K562 (cell line): ENCODE measurements around the gene NMNAT2.

Experiments
- CTCF ChIP-seq, 3 experiments: IDR thresholded peaks in 2 of 3; conservative IDR thresholded peaks in 1 of 3; 2 replicates each; pipeline ENCODE4 v1.5.1; 2011 to 2012; ENCODE audit warnings: low read length in 3 of 3, mild to moderate bottlenecking in 3 of 3, control low read depth in 2 of 3, improper control_type of control experiment in 1 of 3, inconsistent platforms in 1 of 3, low read depth in 1 of 3, mixed read lengths in 1 of 3, moderate library complexity in 1 of 3; ENCODE audit not compliant: insufficient read depth in 2 of 3
- EZH2 ChIP-seq: IDR thresholded peaks from 2 replicates; pipeline ENCODE4 v1.6.1; 2012; ENCODE audit warnings: low read depth, mild to moderate bottlenecking, inconsistent platforms, low read length, borderline replicate concordance
- HDGF ChIP-seq: fragments of 450-650 bp; IDR thresholded peaks from 2 replicates; pipeline ENCODE4 v1.6.1; 2016
- JUND ChIP-seq, 2 experiments: IDR thresholded peaks; 2 replicates in 1 of 2; 3 replicates in 1 of 2; pipeline ENCODE4 v1.6.1; 2011; ENCODE audit warnings: borderline replicate concordance in 2 of 2, low read depth in 2 of 2, low read length in 2 of 2, improper control_type of control experiment in 1 of 2, missing biosample characterization in 1 of 2, missing genetic modification characterization in 1 of 2, missing genetic modification reagents in 1 of 2
- MYBL2 ChIP-seq, 2 experiments: fragments of 450-650 bp in 1 of 2; sonication (generic) in 1 of 2; formaldehyde crosslinking in 1 of 2; IDR thresholded peaks; 2 replicates each; pipeline versions ENCODE4 v1.6.1 to v1.8.1; 2017 to 2022; ENCODE audit warnings: borderline replicate concordance in 1 of 2, inconsistent platforms in 1 of 2, low read depth in 1 of 2, mild to moderate bottlenecking in 1 of 2, missing genetic modification reagents in 1 of 2, moderate library complexity in 1 of 2
- PHB2 ChIP-seq: fragments of 450-650 bp; IDR thresholded peaks from 2 replicates; pipeline ENCODE4 v1.6.1; 2017; ENCODE audit warnings: low read depth
- POLR2A ChIP-seq: fragments of 450-650 bp; conservative IDR thresholded peaks from 2 replicates; pipeline ENCODE4 v1.6.1; 2016
- SMAD1 ChIP-seq: fragments of 150-350 bp; IDR thresholded peaks from 2 replicates; pipeline ENCODE4 v1.6.1; 2014; ENCODE audit warnings: low read length, low read depth; ENCODE audit not compliant: partially characterized antibody
- TBP ChIP-seq: optimal IDR thresholded peaks from 2 replicates; pipeline ENCODE3; 2011; ENCODE audit warnings: low read depth, low read length, improper control_type of control experiment
- TCF3 ChIP-seq: sonication (generic); formaldehyde crosslinking; IDR thresholded peaks from 2 replicates; pipeline ENCODE4 v1.4.0; 2020; ENCODE audit warnings: mild to moderate bottlenecking, missing genetic modification reagents
- YY1 ChIP-seq, 3 experiments: IDR thresholded peaks; 2 replicates each; pipeline ENCODE4 v1.6.1; 2011; ENCODE audit warnings: low read length in 2 of 3, mild to moderate bottlenecking in 2 of 3, moderate library complexity in 2 of 3, borderline replicate concordance in 1 of 3, control low read depth in 1 of 3, low read depth in 1 of 3; ENCODE audit not compliant: insufficient read depth in 3 of 3, insufficient replicate concordance in 2 of 3, control insufficient read depth in 1 of 3, insufficient read length in 1 of 3; ENCODE audit errors: extremely low read depth in 1 of 3
- ZNF146 ChIP-seq: IDR thresholded peaks from one replicate; pipeline ENCODE4 v1.6.1; 2018; ENCODE audit warnings: missing compliant biosample characterization; ENCODE audit not compliant: unreplicated experiment
- ZNF512 ChIP-seq: IDR thresholded peaks from 2 replicates; pipeline ENCODE4 v1.6.1; 2016; ENCODE audit warnings: missing genetic modification characterization, missing compliant biosample characterization
- ZNF561 ChIP-seq: fragments of 450-650 bp; formaldehyde crosslinking; conservative IDR thresholded peaks from 2 replicates; pipeline ENCODE4 v1.4.0; 2020; ENCODE audit warnings: mild to moderate bottlenecking, moderate library complexity

- TF ChIP-seq PHB2 (no peak), TBP (no peak), MYBL2 (IDR thresholded peaks at IDR 0.05; ENCODE audit: low read depth) (no peak), MYBL2 (CRISPR knock-in tag; IDR thresholded peaks at IDR 0.05; ENCODE audit: borderline replicate concordance) (no peak), TCF3 (CRISPR knock-in tag) (no peak), ZNF561 (CRISPR knock-in tag) (no peak), HDGF (no peak), JUND (IDR thresholded peaks at IDR 0.05; ENCODE audit: borderline replicate concordance, low read depth, low read length) (no peak), JUND (tag; IDR thresholded peaks at IDR 0.05; ENCODE audit: borderline replicate concordance, low read depth, low read length) (no peak), CTCF (IDR thresholded peaks at IDR 0.05 in 2 of 3, conservative IDR thresholded peaks at IDR 0.05 in 1 of 3; ENCODE audit: insufficient read depth in 2 of 3, low read depth in 1 of 3, low read length in 3 of 3) (no peak), EZH2 (no peak), ZNF512 (no peak), ZNF146 (CRISPR knock-in tag) (no peak), POLR2A (no peak), SMAD1 (no peak), YY1 (IDR thresholded peaks at IDR 0.05; ENCODE audit: borderline replicate concordance in 1 of 3, control insufficient read depth in 1 of 3, extremely low read depth in 1 of 3, insufficient read depth in 3 of 3, insufficient read length in 1 of 3, insufficient replicate concordance in 2 of 3, low read depth in 1 of 3, low read length in 2 of 3) (no peak)
Observed at GRCh38 chr1:183466781-183467180, 48.6 kb upstream of the NMNAT2 start.
